Stimulated activated CD4-positive, alpha-beta T cell treated with anti-CD3 and anti-CD28 coated beads, Interleukin-15, amount 100 ng/mL, for 24 hours (primary cell): ENCODE data around the gene LAMA4.
"Not testable (repeated sequence)": the region's sequence is repeated elsewhere in the genome, so short reads cannot be mapped to it uniquely, and the experiment has no call there.

ENCODE experiments used
- DNase-seq: peaks from one replicate; pipeline ENCODE4 v3.0.0-alpha.2; 2020

LAMA4 gene

DNA sequence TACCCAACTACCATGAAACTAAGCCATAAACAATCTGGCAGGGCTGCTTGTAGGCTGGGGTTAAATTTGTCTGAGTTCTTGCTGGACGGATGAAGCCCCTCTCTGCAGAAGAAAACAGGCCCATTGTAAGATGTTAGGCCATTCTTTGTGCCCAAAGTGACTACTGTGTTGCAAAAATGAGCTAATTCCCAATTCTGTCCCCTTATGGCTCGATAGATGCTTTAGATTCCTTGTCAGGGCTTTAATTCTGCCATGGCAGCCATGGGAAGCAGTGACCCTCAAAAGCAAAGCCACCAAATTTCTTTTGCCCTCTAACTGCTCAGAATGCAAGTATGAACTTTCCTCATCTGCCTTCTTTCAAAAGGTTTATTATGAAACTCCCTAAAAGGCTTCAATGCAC, 45.2 kb downstream of the LAMA4 start:
- no peak for DNase-seq

- DNase-seq, result no peak
These were observed 46.6 kb downstream of the LAMA4 start for GRCh38 chr6:112207776-112208175.

GRCh38 chr6:112207131-112207530, 47.2 kb downstream of the LAMA4 start:
- DNase-seq, result no peak

- no peak for DNase-seq
These were observed 48.3 kb downstream of the LAMA4 start for GRCh38 chr6:112206110-112206458.

DNA sequence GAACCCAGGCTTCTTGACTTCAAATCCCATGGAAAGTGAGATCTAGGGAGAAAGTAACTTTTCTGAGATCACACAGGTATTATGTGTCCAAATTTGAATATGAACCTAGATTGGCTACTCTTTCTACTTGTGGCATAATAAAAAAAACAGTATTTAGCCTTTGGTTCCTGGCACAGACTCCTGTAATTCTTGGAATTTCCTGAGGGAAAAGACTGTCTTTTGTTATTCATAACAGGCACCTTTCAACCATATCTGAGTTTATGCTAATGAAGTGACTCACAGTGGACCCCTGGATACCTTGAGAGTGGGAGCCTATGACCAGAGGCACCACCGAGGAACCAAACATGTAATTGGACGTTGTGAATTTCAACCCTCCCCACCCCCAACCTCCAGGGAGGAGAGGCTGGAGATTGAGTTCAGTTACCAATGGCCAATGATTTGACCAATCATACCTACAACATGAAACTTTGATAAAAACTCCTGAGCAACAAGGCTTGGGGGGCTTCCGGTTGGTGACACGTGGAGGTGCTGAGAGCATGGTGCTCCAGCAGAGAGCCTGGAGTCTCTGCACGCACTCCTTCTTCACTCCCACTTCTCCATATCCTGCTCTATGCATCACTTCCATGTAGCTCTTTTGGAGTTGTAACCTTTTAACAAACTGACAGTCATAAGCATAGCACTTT, 48.8 kb downstream of the LAMA4 start:
- DNase-seq, result no peak

DNA sequence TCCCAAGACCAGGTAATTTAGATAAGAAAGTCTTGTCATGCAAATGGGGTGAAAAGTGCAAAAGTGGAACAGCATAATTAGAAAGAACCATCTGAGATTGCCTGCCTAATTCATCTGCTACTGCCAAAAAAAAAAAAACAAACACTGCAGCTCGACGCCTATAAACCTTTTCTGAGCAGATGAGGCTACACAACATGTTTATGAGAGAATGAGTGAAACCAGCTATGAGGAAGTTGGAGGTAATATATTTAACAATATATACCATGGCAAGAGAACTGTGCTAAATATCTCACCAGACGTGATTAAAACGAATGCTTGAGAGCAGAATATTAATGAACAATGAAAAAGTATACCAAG, 50.0 kb downstream of the LAMA4 start:
- no peak for DNase-seq

GRCh38 chr6:112203577-112204349, 50.6 kb downstream of the LAMA4 start:
- no peak for DNase-seq

- DNase-seq, result no peak
These were observed 51.6 kb downstream of the LAMA4 start for GRCh38 chr6:112202639-112203341.

GRCh38 chr6:112200185-112200914, 54.0 kb downstream of the LAMA4 start:
- not testable (repeated sequence) for DNase-seq

GRCh38 chr6:112199001-112199403, 55.4 kb downstream of the LAMA4 start:
- no peak for DNase-seq

DNA sequence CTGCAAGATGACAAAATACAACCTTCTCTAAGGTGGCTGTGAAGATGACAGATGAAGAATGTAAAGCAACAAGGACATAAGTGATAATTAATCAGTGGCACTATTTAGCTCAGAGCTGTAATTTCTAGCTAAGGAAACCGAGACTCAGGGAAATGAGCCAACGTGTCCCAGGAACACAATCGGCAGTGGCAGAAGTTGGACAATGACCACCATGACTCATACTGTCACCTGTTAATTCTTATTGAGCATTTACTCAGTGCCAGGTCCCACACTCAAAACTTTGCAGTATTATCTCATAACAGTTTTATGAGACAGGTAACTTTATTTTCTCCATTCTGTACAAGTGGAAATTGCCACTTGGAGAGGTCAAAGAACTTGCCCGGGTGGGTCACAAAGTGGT, 55.8 kb downstream of the LAMA4 start:
- no peak for DNase-seq

DNA sequence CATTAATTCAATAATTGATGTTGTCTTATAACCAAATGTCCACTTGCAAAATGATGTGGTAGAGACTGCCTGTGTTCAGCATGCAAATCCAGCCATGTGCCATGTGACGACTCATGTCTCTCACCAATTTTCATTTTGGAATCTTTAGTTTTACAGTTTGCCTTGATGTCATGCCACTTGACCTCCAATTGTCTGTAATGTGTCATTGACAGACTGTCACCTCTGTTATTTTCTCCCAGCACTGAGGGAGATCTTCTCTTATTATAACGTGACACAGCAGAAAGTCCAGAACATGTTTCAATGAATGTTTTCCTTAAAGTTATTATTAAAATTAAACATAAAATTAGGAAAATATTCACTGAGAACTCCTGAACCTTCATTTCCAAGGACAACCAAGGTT, 56.7 kb downstream of the LAMA4 start:
- DNase-seq, result no peak

- DNase-seq, result no peak
These were observed 58.1 kb downstream of the LAMA4 start for GRCh38 chr6:112196306-112196705.

- DNase-seq, result no peak
These were observed 59.2 kb downstream of the LAMA4 start for GRCh38 chr6:112195166-112195565.

DNA sequence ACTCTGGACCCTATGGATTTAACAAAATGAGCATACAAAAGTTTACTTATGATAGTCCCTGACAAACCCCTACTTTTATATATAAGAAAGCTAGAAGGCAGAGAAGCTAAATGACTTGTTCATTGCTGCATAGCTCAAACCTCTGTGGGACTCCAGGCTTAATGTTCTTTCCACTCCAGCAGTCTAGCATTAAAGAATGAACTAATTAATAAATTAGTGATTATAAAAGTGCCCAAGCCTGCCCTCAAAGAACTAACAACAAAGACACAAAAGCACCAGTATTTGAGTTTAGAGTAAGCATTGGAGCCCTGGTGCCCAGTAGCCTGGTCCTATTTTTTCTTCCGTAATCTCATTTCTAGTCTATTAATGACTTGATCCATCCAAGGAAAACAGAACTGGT, 59.9 kb downstream of the LAMA4 start:
- DNase-seq, result no peak

- no peak for DNase-seq
These were observed 60.8 kb downstream of the LAMA4 start for GRCh38 chr6:112193535-112194051.

DNA sequence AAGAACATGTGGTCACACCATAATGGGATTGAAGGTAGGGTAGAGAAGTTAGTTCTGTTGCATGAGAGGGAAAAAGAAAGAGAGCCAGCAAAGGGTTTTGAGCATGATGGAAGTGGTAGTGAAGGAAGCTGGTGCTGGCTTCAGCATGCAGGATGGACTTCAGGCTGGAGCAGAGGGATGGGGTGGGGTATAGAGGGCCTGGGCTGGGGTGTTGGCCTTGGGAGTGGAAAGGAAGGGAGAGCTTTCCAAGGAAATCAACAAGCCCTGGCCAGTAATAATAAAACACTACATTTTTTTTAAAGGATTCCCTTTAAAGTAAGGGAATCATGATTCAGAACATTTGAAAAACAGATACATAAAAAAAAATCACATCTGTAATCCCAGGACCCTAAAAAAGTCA, 61.2 kb downstream of the LAMA4 start:
- no peak for DNase-seq

DNA sequence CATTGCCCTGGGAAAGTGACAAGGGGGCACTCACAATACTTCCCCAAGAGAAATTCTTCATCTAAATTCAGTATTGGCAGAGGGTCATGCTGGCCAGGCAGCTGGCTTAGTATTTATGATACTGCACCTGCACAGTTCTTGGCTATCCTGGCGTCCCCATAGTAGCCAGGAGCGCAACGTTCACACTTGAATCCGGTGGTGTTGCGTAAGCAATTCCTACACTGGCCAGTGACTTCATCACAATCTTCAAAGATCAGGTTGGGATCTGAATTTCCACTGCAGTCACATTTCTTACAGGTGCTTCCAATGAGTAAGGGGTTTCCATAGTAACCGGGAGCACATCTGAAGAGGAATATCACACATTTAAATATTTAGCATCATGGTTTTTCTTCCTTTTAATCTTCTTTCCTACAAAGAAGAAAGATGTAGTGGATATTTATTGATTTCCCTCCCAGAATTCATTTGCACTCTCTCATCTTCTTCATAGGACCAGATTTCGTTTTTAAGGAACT, 62.8 kb downstream of the LAMA4 start:
- DNase-seq, result no peak

DNA sequence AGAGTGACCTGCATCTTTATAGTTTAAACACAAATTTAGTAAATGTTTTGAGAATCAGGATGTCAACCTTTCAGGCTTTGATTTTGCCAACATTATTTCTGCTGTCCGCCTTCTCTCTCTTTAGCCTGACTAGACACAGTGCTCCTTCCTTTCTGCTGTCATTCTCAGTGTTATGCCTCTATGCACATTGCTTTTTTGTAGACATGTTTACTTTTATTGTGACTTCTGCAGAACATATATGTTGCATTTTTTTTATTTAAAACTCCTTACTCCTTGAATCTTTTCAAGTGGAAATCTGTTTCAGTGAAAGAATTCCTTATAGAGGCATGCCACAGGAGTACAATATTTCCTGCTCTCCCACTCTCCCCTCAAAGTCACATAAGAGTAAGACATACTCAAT, 64.2 kb downstream of the LAMA4 start:
- DNase-seq, result no peak

- DNase-seq, result no peak
These were observed 64.9 kb downstream of the LAMA4 start for GRCh38 chr6:112189494-112189893.

- DNase-seq, result no peak
These were observed 65.5 kb downstream of the LAMA4 start for GRCh38 chr6:112188906-112189305.

DNA sequence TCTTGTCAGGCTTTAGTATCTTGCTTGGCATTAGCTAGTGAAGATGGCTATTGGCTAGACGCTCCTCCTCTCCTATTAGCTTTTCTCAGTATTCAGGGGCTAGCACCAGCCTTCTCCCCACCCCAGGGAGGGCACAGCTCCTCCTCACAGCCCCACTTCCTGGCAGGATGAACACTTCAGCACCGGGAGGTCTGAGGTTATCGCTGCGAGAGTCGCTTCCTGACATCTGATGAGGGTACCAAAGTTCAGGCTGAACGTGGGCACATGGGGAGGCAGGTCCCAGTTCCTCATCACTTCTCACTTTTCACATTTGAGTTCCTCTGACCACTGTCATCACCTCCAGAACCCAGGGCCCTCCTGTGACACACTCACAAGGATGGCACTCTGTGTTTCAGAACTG, 66.6 kb downstream of the LAMA4 start:
- no peak for DNase-seq

DNA sequence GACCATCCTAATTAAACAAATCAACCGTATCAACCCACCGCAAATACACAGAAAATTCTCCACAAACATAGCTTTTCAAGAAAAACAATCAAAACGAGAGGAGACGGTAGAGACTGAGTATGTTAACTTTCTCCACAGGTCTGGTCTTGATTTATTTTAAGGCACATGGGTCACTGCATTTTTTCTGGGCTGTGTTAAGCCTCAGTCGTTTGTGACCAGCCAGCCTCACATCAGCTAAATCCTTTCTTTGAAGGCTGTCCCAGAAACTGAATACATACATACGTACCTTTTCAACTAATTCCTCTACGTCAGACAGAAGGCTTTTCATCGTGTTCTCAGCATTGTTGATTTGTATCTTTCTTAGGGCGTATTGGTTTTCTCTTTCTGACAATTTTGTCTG, 69.4 kb downstream of the LAMA4 start:
- DNase-seq, result no peak
